GM13977 (cell line): Measurements from ENCODE around the gene CNTN5.

Experiments
- DNase-seq: peaks from one replicate; pipeline ENCODE4 v3.0.0; 2012; ENCODE audit warnings: low spot score
- in situ Hi-C: fragments of 300-500 bp; cut with MboI; formaldehyde crosslinking; loops from one replicate; pipeline ENCODE4 v1.12.0; 2022; ENCODE audit warnings: low sequenced_read_pairs, low pct_unique_long_range_greater_than_20kb, mixed read lengths, inconsistent platforms; ENCODE audit not compliant: unreplicated experiment
- TF ChIP-seq, protein P1 (sequence below): IDR thresholded peaks from 2 replicates; pipeline ENCODE4 v1.5.1; 2012; ENCODE audit warnings: mild to moderate bottlenecking, control low read depth; ENCODE audit not compliant: insufficient read depth; ENCODE audit errors: extremely low read depth, missing control alignments

CNTN5 gene

DNA sequence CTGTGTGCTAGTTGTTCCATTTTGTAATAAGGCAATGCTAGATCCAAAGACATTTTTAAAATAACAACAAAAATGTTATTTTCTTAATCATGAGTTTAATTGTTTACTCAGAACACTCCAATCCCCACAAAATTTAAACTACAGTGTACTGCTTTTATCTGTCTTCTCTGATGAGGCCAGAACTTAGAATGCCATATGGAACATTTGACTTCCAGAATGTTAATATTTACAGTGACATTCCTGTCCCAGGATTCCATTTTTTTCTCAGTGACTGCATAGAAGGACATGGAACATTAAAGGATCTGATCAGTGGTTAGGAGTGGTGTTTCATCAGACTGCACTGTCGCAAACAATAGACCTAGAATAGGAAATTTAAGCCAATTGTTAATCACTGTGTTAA is 1171.4 kb downstream of the CNTN5 start:
- in situ Hi-C loops, result no loop called here
- TF ChIP-seq, protein P1, sequence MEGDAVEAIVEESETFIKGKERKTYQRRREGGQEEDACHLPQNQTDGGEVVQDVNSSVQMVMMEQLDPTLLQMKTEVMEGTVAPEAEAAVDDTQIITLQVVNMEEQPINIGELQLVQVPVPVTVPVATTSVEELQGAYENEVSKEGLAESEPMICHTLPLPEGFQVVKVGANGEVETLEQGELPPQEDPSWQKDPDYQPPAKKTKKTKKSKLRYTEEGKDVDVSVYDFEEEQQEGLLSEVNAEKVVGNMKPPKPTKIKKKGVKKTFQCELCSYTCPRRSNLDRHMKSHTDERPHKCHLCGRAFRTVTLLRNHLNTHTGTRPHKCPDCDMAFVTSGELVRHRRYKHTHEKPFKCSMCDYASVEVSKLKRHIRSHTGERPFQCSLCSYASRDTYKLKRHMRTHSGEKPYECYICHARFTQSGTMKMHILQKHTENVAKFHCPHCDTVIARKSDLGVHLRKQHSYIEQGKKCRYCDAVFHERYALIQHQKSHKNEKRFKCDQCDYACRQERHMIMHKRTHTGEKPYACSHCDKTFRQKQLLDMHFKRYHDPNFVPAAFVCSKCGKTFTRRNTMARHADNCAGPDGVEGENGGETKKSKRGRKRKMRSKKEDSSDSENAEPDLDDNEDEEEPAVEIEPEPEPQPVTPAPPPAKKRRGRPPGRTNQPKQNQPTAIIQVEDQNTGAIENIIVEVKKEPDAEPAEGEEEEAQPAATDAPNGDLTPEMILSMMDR, result no peak
- no peak for DNase-seq

DNA sequence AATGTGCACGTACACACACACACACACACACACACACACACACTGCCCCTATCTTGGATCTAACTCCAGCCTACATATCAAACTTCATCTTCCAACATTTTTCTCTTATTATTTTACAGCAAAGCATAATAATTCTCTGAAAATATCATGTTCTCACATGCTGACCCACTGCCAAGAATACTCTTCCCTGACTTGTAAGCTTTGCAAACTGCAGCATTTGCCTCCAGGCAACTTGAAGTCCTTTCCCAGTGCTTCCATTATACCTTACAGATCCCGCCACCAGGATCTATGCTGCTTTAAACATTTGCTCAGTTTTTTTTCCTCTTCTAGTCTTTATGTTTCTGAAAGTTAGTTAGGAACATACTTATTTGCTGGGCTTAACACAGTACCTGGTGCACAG is 1183.0 kb downstream of the CNTN5 start:
- DNase-seq, result no peak
- TF ChIP-seq, protein P1, result no peak
- in situ Hi-C loops, result no loop called here

DNA sequence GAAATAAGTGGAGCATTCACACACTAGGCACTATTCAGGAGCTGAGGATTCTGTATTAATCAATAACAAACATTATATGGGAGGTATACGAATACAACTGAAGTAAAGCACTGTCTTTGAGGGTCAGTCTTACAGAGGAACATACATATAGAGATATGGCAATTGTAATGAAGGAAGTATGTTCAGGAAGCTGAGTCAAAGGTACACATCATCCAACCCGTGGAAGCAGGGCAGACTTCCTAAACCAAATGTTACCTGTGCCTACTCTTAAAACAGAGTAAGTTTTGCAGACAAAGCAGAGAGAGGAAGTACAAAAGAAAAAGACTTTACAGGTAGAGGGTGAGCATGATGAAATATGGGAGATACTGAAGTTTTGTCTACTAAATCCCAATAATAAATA is 1185.2 kb downstream of the CNTN5 start:
- in situ Hi-C loops, result no loop called here
- DNase-seq, result no peak
- TF ChIP-seq, protein P1, result no peak

DNA sequence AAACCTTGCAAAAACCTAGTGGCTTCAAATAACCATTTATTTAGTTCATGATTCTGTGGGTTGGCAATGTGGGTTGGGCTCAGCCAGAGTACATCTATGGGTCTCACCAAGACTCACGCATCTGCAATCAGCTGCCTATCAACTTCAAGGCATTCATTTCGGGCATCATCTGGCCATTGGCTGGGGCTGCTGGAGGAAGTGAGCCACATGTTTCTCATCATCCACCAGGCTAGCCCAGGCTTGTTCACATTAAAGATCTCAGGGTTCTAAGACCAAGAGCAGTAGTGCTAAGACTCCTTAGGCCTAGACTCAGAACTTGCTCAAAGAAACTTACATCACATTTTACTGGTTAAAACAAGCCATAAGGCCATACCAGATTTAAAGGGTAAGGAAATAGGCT is 1187.5 kb downstream of the CNTN5 start:
- in situ Hi-C loops, result no loop called here
- DNase-seq, result no peak

DNA sequence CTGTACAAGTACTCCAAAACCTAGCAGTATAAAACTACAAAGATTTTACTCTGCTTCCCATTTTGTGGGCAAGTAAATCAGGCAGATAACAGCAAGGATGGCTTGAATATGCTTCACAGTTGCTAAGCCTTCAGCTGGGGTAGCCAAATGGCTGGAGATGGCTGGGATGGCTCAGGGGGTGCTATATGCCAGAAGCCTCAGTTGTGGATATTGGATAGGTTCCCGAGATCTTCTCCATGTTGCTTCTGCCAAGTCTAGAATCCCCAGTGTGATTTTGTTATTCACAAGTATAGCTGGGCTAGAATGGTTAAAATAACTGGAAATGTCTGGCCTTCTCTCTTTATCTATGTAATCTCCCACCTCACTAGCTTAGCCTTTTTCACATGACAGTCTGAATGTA is 1194.0 kb downstream of the CNTN5 start:
- no peak for DNase-seq
- TF ChIP-seq, protein P1, result no peak
- in situ Hi-C loops, result no loop called here

More for the DNA sequence above, 1187.5 kb downstream of the CNTN5 start:
- TF ChIP-seq, protein P1, result no peak

DNA sequence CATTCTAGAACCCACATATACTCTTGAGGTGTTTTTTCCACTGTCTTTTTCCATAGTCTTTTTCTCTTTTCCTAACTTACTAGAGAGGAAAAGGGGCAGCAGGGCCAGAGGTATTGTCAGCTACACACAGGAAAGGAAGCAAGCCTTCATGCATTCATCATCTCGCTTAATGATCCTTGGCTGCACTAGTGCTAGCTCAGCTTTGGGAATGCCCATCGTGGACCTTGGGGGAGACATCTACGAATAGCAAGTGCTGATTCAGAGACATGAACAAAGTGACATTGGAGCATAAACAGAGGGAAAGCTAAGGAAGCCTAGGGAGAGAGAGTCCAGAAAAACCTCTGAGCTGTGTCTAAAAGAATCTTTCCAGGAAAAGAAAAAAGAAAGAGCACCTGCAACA is 1200.1 kb downstream of the CNTN5 start:
- in situ Hi-C loops, result no loop called here
- DNase-seq, result no peak
- TF ChIP-seq, protein P1, result no peak

DNA sequence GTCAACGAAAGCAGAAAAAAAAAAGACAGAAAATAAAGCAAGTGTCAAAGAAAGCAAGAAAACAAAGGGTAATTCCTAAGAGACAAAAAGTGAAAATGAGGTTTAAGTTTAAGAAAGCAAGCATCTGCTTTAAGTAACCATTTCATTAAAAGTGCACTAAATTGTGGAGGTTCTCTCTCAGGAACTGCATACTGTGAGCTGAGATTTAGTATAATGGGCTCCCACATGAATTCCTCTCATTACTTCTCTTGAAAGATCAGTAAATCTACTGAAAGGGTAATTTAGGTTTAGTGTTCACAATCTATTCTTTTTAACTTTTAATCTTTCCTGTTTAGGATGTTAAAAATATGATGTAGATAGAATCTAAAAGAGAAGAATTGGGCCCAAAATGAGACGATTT is 1201.0 kb downstream of the CNTN5 start:
- no peak for DNase-seq
- TF ChIP-seq, protein P1, result no peak
- in situ Hi-C loops, result no loop called here
